GM19372 (cell line): ENCODE data around the gene PDE4C.

Source experiments
- ATAC-seq: cut with Tn5 transposase; IDR thresholded peaks from one replicate; pipeline ENCODE4 v1.9.1; 2021; ENCODE audit warnings: mild to moderate bottlenecking, low read depth, moderate library complexity; ENCODE audit not compliant: unreplicated experiment

The PDE4C gene

GRCh38 chr19:18254546-18255503, 28.6 kb upstream of the PDE4C start:
- ATAC-seq: no peak

- ATAC-seq: no peak
Observed at GRCh38 chr19:18253716-18254115, 27.5 kb upstream of the PDE4C start.

GRCh38 chr19:18253130-18253529, 26.9 kb upstream of the PDE4C start:
- ATAC-seq: no peak

- no peak for ATAC-seq
Observed at GRCh38 chr19:18252370-18252717, 26.1 kb upstream of the PDE4C start.

GRCh38 chr19:18251587-18252369, 25.5 kb upstream of the PDE4C start:
- no peak for ATAC-seq

GRCh38 chr19:18249834-18250233, 23.6 kb upstream of the PDE4C start:
- no peak for ATAC-seq

GRCh38 chr19:18245297-18245696, 19.1 kb upstream of the PDE4C start:
- ATAC-seq: no peak

- ATAC-seq: no peak
Observed at GRCh38 chr19:18239303-18239702, 13.1 kb upstream of the PDE4C start.

- ATAC-seq: no peak
Observed at GRCh38 chr19:18234194-18234593, 8.0 kb upstream of the PDE4C start.

GRCh38 chr19:18233224-18233825, 7.1 kb upstream of the PDE4C start:
- ATAC-seq: no peak

GRCh38 chr19:18232540-18233223, 6.4 kb upstream of the PDE4C start:
- no peak for ATAC-seq

GRCh38 chr19:18231775-18232174, 5.5 kb upstream of the PDE4C start:
- no peak for ATAC-seq

- no peak for ATAC-seq
Observed at GRCh38 chr19:18230941-18231734, 4.9 kb upstream of the PDE4C start.

GRCh38 chr19:18229915-18230314, 3.7 kb upstream of the PDE4C start:
- no peak for ATAC-seq

- ATAC-seq: no peak
Observed at GRCh38 chr19:18229474-18229873, 3.2 kb upstream of the PDE4C start.

GRCh38 chr19:18227781-18228271, 1.6 kb upstream of the PDE4C start:
- ATAC-seq: no peak

GRCh38 chr19:18226956-18227780, 930 bp upstream of the PDE4C start:
- no peak for ATAC-seq

GRCh38 chr19:18225355-18225701, 910 bp downstream of the PDE4C start:
- ATAC-seq: no peak
